ENCODE measurements around the gene PRC1.
"Not testable (repeated sequence)": the region's sequence is repeated elsewhere in the genome, so short reads cannot be mapped to it uniquely, and the experiment has no call there.

The PRC1 gene, protein sequence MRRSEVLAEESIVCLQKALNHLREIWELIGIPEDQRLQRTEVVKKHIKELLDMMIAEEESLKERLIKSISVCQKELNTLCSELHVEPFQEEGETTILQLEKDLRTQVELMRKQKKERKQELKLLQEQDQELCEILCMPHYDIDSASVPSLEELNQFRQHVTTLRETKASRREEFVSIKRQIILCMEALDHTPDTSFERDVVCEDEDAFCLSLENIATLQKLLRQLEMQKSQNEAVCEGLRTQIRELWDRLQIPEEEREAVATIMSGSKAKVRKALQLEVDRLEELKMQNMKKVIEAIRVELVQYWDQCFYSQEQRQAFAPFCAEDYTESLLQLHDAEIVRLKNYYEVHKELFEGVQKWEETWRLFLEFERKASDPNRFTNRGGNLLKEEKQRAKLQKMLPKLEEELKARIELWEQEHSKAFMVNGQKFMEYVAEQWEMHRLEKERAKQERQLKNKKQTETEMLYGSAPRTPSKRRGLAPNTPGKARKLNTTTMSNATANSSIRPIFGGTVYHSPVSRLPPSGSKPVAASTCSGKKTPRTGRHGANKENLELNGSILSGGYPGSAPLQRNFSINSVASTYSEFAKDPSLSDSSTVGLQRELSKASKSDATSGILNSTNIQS

GRCh38 chr15:90994417-90995311 lies at the start of gene PRC1:
PRC1 (minus strand) TSS chr15:90994535; CDS start chr15:90994417, 118 bp downstream.
- DNase-seq = peak; percentile 98

- DNase-seq = no peak
Measured at GRCh38 chr15:91043202-91043874, 49.0 kb upstream of the PRC1 start.

- no peak for DNase-seq
Measured at GRCh38 chr15:91040856-91041255, 46.5 kb upstream of the PRC1 start.

GRCh38 chr15:91039996-91040395 lies 45.7 kb upstream of the PRC1 start:
- no peak for DNase-seq

- peak; percentile 66 for DNase-seq
Measured at GRCh38 chr15:91032919-91033803, 38.8 kb upstream of the PRC1 start.

DNA sequence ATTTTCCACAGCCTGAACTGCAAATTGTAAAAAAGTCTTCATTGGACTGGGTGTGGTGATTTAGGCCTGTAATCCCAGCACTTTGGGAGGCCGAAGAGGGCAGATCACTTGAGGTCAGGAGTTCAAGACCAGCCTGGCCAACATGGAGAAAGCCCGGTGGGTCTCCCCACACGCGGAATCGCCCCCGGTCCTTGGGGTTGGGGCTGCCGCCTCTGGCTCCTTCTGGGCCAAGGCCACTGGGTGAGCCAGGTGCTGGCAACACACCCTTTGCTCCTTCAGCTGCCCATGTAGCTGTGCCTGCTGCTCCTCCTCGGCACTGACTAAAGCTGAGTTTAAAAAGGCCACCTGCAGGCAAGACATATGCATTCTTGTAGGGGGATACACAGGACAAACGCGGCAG lies 37.5 kb upstream of the PRC1 start:
- no peak for DNase-seq

DNA sequence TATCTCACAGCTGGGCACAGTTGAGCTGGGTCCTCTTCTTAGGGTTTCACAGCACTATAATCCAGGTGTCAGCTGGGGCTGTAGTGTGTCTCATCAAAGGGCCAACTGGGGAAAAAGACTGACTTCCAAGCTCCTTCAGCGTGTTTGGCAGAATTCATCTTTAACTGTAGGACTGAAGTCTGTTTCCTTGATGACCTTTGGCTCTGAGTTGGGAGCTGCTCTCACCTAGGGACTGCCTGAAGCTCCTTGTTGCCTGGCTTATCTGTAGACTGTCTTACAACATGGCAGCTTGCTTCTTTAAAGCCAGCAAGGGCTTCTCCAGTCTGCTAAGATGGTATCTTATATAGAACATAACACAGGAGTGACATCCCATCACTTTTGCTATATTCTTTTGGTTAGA lies 33.3 kb upstream of the PRC1 start:
- no peak for DNase-seq

GRCh38 chr15:91023720-91024119 lies 29.4 kb upstream of the PRC1 start:
- no peak for DNase-seq

GRCh38 chr15:91022832-91023129 lies 28.4 kb upstream of the PRC1 start:
- DNase-seq = no peak

- DNase-seq = peak; percentile 84
Measured at GRCh38 chr15:91022075-91022831, 27.9 kb upstream of the PRC1 start, which contains the start of gene VPS33B. VPS33B (minus strand) TSS chr15:91022594; CDS start chr15:91022249, 345 bp downstream.

- DNase-seq = no peak
Measured at GRCh38 chr15:91021516-91022074, 27.3 kb upstream of the PRC1 start.

GRCh38 chr15:91018158-91018557 lies 23.8 kb upstream of the PRC1 start:
- no peak for DNase-seq

DNA sequence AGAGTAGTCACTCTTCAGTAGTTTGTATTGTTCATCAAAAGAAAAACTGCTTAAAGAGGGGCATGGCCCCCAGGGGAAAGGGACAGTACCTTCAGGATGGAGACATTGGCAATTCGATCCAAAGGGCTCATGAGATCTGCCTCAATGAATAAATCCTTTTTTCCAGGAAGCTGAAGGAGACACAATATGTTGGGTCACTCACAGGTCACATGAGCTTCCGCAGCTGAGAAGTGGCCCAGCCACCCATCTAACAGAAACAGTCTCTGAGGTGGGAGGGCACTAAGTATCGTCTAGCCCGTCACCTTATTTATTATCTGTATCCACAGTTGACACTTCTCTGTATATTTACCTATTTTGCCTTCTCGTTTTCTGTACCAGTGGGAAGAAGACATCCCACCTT lies 23.4 kb upstream of the PRC1 start:
- DNase-seq = no peak

DNA sequence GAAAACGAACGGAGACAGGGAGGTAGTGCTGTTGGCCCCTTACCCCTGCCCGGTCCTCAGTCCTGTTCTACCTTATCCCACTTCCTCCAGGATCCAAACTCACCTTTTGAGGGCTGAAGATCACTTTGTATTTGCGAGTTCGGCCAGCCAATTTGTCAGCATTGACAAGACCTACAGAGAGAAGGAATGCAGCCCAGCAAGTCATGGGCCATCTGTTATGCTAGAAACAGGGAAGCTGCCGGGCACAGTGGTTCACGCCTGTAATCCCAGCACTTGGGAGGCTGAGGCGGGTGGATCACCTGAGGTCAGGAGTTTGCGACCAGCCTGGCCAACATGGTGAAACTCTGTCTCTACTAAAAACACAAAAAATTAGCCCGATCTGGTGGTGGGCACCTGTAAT lies 19.4 kb upstream of the PRC1 start:
- DNase-seq = not testable (repeated sequence)

GRCh38 chr15:91007266-91007665 lies 12.9 kb upstream of the PRC1 start:
- no peak for DNase-seq

- no peak for DNase-seq
Measured at GRCh38 chr15:91001209-91001608, 6.9 kb upstream of the PRC1 start.

GRCh38 chr15:90998737-90999136 lies 4.4 kb upstream of the PRC1 start:
- no peak for DNase-seq

DNA sequence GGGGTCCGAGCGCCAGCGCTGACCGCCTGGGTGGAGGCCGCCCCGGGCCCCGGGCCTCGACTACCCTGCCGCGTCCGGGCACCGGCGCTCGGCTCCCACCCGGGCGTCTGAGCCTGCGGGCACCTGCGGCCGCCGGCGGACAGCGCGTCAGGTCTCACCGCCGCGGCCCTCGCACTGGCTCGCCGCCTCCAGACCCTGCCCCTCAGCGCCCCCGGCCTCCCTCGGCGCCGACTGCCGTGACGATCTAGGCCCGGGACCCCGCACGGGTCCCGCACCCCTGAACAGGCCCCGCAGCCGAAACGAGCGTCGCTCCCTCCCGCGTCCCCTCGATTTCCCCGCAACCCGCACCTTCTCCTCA lies 297 bp downstream of the PRC1 start:
- no peak for DNase-seq

DNA sequence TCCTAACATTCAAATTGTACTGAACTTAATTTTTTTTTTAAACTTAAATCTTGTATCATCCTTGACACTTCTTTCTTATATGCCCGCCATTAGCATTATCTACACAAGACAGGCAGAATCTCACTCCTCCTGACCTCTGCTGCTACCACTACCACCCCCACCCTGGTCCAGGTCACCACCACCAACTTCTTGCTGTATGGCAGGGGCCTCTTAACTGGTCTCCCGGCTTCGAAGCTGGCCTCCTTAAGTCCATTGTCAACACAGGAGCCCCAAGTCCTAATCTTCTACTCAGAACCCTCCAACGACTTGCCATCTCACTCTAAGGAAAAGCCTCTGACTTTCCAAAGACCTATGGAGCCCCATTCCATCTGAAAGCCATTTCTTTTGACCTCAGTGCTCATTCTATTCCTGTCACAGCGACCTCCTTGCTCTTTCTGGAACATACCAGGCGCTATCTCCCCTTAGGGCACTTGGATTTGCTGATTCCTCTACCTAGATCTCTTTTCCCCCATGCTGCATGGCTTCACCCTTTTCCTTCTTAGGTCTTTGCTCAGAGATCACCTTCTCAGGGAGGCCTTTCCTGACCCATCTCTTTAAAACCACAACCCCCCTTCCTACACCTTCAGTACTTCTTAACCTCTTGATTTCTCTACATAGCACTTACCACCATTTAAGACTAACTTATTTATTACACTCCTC lies 2.6 kb downstream of the PRC1 start:
- no peak for DNase-seq

- DNase-seq = no peak
Measured at GRCh38 chr15:90990446-90990845, 3.9 kb downstream of the PRC1 start.

All from CD4-positive, alpha-beta T cell treated with Interleukin-6 for 4 hours (primary cell).